HCT116 (cell line): ENCODE data around the gene CD44. TPM values are rescaled to one million over a fixed set of nuclear protein-coding genes. Genes with fewer than 3 reads are reported as not detected.

Experiments
- ATAC-seq: fragments of 200-7000 bp; cut with Tn5 transposase; 2 replicates; pipeline ENCODE4 v1.9.1; 2020; ENCODE audit warnings: mild to moderate bottlenecking, moderate library complexity
- BruUV-seq: library from RNA; stranded (reverse); fragments of 400-500 nt; replicated peaks from 2 replicates; lab custom pipeline; 2021; lab: Mats Ljungman, UMichigan
- CTCF ChIA-PET: fragments of 300-600 bp; sonication (Branson Sonifier 250); formaldehyde crosslinking; loops from one replicate; lab custom pipeline; 2021; ENCODE audit warnings: antibody characterized with exemption; lab: Charles Lee
- POLR2A ChIA-PET: fragments of 300-600, 350-600 bp; sonication (Branson Sonifier 250); formaldehyde crosslinking; loops from one replicate; lab custom pipeline; 2021; ENCODE audit warnings: antibody characterized with exemption; lab: Charles Lee
- RAD21 ChIA-PET, 2 experiments: fragments of 300-600 bp; sonication (Branson Sonifier 250); formaldehyde crosslinking; loops; one replicate each; lab custom pipeline; 2023; ENCODE audit warnings: low total read pairs in 2 of 2; ENCODE audit not compliant: uncharacterized antibody in 2 of 2, unreplicated experiment in 2 of 2, low non-redundant PET in 1 of 2; lab: Charles Lee
- DNase-seq: peaks from one replicate; pipeline ENCODE4 v3.0.0-alpha.2; 2010; ENCODE audit warnings: low read depth, low spot score
- H2AFZ ChIP-seq: fragments of 200-600 bp; shearing (Covaris generic), sonication (generic); 2 replicates; pipeline ENCODE4 v1.6.1; 2017; ENCODE audit warnings: low read depth, mixed run types, mixed read lengths, antibody characterized with exemption, low read length; ENCODE audit not compliant: poor library complexity, severe bottlenecking
- H3K27ac ChIP-seq: 2 replicates; pipeline ENCODE4 v1.5.1; 2012; ENCODE audit warnings: low read depth, low read length
- H3K27me3 ChIP-seq: fragments of 200-600 bp; sonication (generic); 2 replicates; pipeline ENCODE4 v1.6.1; 2016; ENCODE audit warnings: mixed run types, low read length, mixed read lengths; ENCODE audit not compliant: insufficient read depth
- H3K36me3 ChIP-seq, 2 experiments: fragments of 200-500 bp in 1 of 2; fragments of 200-600 bp in 1 of 2; sonication (Bioruptor generic) in 1 of 2; sonication (generic) in 1 of 2; 2 replicates each; pipeline versions ENCODE4 v1.5.1 to v1.6.1; 2014 to 2016; ENCODE audit warnings: low read length in 2 of 2, inconsistent platforms in 1 of 2, mixed read lengths in 1 of 2, mixed run types in 1 of 2; ENCODE audit not compliant: insufficient read depth in 2 of 2, control insufficient read depth in 1 of 2
- H3K4me1 ChIP-seq, 2 experiments: fragments of 200-600 bp in 1 of 2; sonication (generic) in 1 of 2; 2 replicates each; pipeline versions ENCODE4 v1.5.1 to v1.6.1; 2012 to 2017; ENCODE audit warnings: low read length in 2 of 2, inconsistent platforms in 1 of 2, mild to moderate bottlenecking in 1 of 2, mixed read lengths in 1 of 2, mixed run types in 1 of 2, moderate library complexity in 1 of 2; ENCODE audit not compliant: insufficient read depth in 2 of 2, control insufficient read depth in 1 of 2
- H3K4me2 ChIP-seq: fragments of 200-600 bp; sonication (generic); 2 replicates; pipeline ENCODE4 v1.6.1; 2017; ENCODE audit warnings: mixed run types, low read length, mixed read lengths
- H3K4me3 ChIP-seq, 2 experiments: fragments of 200-600 bp in 1 of 2; sonication (generic) in 1 of 2; replicated peaks in 1 of 2; 2 replicates each; pipeline ENCODE4 v1.5.1; 2011 to 2016; ENCODE audit warnings: low read length in 2 of 2, control low read depth in 1 of 2, low read depth in 1 of 2, mild to moderate bottlenecking in 1 of 2, mixed read lengths in 1 of 2, mixed run types in 1 of 2
- H3K79me2 ChIP-seq: fragments of 200-600 bp; sonication (generic); 2 replicates; pipeline ENCODE4 v1.6.1; 2017; ENCODE audit warnings: mild to moderate bottlenecking, mixed run types, low read length, moderate library complexity, mixed read lengths; ENCODE audit not compliant: insufficient read depth
- H3K9ac ChIP-seq: fragments of 200-600 bp; sonication (generic); 2 replicates; pipeline ENCODE4 v1.6.1; 2016; ENCODE audit warnings: low read length, mixed read lengths
- H3K9me2 ChIP-seq: fragments of 200-600 bp; sonication (generic), shearing (Covaris generic); 2 replicates; pipeline ENCODE4 v1.6.1; 2017; ENCODE audit warnings: mixed run types, mild to moderate bottlenecking, moderate library complexity; ENCODE audit not compliant: insufficient read depth
- H3K9me3 ChIP-seq, 2 experiments: fragments of 200-500 bp in 1 of 2; fragments of 200-600 bp in 1 of 2; sonication (Bioruptor generic) in 1 of 2; sonication (generic) in 1 of 2; 2 replicates each; pipeline ENCODE4 v1.6.1; 2014 to 2017; ENCODE audit warnings: low read length in 2 of 2, mixed read lengths in 2 of 2, inconsistent platforms in 1 of 2, low read depth in 1 of 2, mild to moderate bottlenecking in 1 of 2, mixed run types in 1 of 2, moderate library complexity in 1 of 2; ENCODE audit not compliant: control insufficient read depth in 1 of 2, insufficient read depth in 1 of 2
- H4K20me1 ChIP-seq: fragments of 200-600 bp; sonication (generic), shearing (Covaris generic); 2 replicates; pipeline ENCODE4 v1.6.1; 2017; ENCODE audit warnings: mixed run types, mild to moderate bottlenecking, moderate library complexity; ENCODE audit not compliant: insufficient read depth
- ATF3 ChIP-seq: IDR thresholded peaks from 2 replicates; pipeline ENCODE4 v1.6.1; 2012
- ELF1 ChIP-seq: IDR thresholded peaks from 2 replicates; pipeline ENCODE4 v1.6.1; 2012; ENCODE audit warnings: low read depth, borderline replicate concordance
- EZH2phosphoT487 ChIP-seq: fragments of 200-600 bp; IDR thresholded peaks from 2 replicates; pipeline ENCODE4 v1.6.1; 2018; ENCODE audit warnings: antibody characterized with exemption, borderline replicate concordance
- MAX ChIP-seq: IDR thresholded peaks from 2 replicates; pipeline ENCODE4 v1.6.1; 2012
- POLR2A ChIP-seq: IDR thresholded peaks from 2 replicates; pipeline ENCODE4 v1.7.0; 2011; ENCODE audit warnings: borderline replicate concordance; ENCODE audit not compliant: insufficient read depth, insufficient read length; ENCODE audit errors: extremely low read depth
- RAD21 ChIP-seq: IDR thresholded peaks from 2 replicates; pipeline ENCODE4 v1.6.1; 2012; ENCODE audit warnings: low read depth, mild to moderate bottlenecking
- REST ChIP-seq: IDR thresholded peaks from 2 replicates; pipeline ENCODE4 v1.6.1; 2012; ENCODE audit warnings: low read depth
- SRF ChIP-seq: IDR thresholded peaks from 2 replicates; pipeline ENCODE4 v1.6.1; 2012; ENCODE audit warnings: low read depth
- YY1 ChIP-seq: IDR thresholded peaks from 2 replicates; pipeline ENCODE4 v1.6.1; 2011; ENCODE audit warnings: low read length, low read depth, moderate library complexity, mild to moderate bottlenecking; ENCODE audit not compliant: insufficient replicate concordance; ENCODE audit errors: extremely low read depth
- ZFX ChIP-seq: fragments of 450-650 bp; IDR thresholded peaks from 2 replicates; pipeline ENCODE4 v1.6.1; 2017
- intact Hi-C: fragments of 100-400 bp; cut with micrococcal nuclease; formaldehyde crosslinking; loops from 2 replicates; pipeline ENCODE4 v1.10.0; 2022
- total RNA-seq: library from RNA; stranded (reverse); gene quantifications from one replicate; pipeline ENCODE4 v1.2.1, GENCODE V29; 2021; ENCODE audit not compliant: unreplicated experiment

The CD44 gene
- total RNA-seq, 1 experiment from 2014 or later: 742 TPM

GRCh38 chr11:35131886-35132285, 7.1 kb upstream of the CD44 start:
- Histone ChIP-seq H4K20me1 (no peaks in the 10 kb centered on the region), H2AFZ (no peak overlapping the region), H3K9ac (no peak overlapping the region), H3K27me3 (no peaks in the 10 kb centered on the region), H3K4me2 (no peak overlapping the region), H3K27ac (no peak overlapping the region), H3K4me1 (peaks cover 0 to 8% of the 10 kb centered on the region in 2 experiments; a peak in 1 of 4 replicates), H3K36me3 (no peaks in the 10 kb centered on the region), H3K9me3 (no peaks in the 10 kb centered on the region), H3K79me2 (no peaks in the 10 kb centered on the region), H3K9me2 (no peaks in the 10 kb centered on the region), H3K4me3 (no peak overlapping the region)
- intact Hi-C loops: no loop called here
- ChIA-PET POLR2A (no interaction called here), CTCF (no interaction called here), RAD21 (no interaction called here)
- ATAC-seq: no peak
- BruUV-seq: no TSS peak
- TF ChIP-seq RAD21 (no peak), MAX (no peak), REST (no peak), EZH2phosphoT487 (no peak), ZFX (no peak), YY1 (no peak), ATF3 (no peak), SRF (no peak), POLR2A (no peak), ELF1 (no peak)
- DNase-seq: no peak
